Suppressor macrophage treated with lipopolysaccharide for 4 hours (primary cell): ENCODE results near the gene SLC44A3.
A peak's percentile ranks its signal among the peaks of the same experiment; 100 is the strongest.

ENCODE experiments used
- DNase-seq: peaks from one replicate; pipeline ENCODE4 v3.0.0-alpha.2; 2020

Gene SLC44A3, protein sequence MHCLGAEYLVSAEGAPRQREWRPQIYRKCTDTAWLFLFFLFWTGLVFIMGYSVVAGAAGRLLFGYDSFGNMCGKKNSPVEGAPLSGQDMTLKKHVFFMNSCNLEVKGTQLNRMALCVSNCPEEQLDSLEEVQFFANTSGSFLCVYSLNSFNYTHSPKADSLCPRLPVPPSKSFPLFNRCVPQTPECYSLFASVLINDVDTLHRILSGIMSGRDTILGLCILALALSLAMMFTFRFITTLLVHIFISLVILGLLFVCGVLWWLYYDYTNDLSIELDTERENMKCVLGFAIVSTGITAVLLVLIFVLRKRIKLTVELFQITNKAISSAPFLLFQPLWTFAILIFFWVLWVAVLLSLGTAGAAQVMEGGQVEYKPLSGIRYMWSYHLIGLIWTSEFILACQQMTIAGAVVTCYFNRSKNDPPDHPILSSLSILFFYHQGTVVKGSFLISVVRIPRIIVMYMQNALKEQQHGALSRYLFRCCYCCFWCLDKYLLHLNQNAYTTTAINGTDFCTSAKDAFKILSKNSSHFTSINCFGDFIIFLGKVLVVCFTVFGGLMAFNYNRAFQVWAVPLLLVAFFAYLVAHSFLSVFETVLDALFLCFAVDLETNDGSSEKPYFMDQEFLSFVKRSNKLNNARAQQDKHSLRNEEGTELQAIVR

DNA sequence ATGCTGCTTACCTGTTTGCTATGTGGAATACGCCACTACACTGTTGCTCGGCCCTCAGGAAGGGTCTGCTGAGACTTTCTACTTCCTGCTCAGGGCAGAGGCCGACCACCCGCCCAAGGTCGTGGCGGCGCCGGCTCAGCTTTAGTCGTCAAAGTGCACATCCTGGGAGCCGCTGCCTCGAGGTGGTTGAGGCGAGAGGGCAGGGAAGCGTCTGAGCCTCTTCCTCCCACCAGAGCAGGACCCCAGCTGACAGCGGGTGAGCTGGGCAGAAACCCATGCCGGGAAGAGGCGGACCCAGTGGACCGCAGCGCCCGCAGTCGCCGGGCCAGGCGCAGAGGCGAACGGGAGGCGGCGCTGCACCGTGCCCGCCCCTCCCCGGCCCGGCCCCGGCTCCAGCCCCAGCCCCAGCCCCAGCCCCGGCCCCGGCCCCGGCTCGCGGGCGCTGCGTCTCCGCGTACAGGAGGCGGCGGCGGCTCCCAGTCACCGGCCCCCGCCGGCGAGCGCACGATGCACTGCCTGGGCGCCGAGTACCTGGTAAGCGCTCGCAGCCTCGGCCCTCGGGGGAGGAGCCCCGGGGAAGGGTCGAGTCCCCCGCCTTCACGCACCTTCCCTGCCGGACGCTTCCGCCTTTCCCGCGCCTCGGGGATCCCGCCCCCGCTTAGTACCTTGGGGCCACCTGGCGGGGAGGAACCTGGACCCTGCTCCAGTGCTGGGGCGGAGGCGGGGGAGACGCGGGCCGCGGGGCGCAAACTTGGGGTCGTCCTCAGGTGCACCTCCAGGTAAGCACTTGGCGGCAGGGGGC is at the start of gene SLC44A3:
Gene SLC44A3 (plus strand): TSS at position 413 of the 802 bp plus-strand sequence. CDS start 95 bp downstream, at position 508.
- peak; percentile 49 for DNase-seq

DNA sequence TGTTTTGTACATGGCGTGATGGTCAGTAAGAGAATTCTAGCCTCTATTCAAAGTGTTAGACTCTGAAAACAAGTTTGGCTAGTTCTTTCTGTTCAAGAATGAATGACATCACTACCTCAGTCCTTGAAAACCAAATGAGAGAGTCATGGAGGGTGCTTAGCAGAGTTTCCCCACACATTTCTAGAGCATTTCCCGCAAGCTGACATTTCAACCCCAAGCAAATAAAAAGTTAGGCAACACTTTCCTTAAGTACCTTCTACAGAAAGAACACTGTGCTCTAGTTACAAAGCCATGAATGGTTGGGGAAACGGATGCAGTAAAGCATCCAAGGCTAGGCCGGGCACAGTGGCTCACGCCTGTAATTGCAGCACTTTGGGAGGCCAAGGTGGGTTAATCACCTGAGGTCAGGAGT is 47.9 kb upstream of the SLC44A3 start:
- peak; percentile 69 for DNase-seq

DNA sequence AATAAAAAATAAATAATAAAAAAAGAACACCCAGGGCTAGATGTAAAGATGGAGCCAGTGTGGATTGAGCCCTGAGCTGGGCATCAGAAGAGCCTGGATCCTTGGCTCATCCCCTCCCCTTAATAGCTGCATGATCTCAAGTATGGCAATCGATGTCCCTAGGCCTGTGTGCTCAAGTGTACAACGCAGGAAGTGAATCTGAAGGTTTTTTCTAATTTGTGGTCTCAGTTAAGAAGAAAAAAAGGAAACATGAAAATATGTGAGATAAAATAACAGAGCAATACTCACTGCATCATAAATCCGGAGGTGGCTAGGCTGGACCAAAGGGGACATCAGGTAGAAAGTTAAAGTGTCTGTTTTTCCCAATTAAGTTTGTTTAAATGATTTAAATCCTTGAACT is 47.3 kb upstream of the SLC44A3 start:
- DNase-seq, result peak; percentile 34

DNA sequence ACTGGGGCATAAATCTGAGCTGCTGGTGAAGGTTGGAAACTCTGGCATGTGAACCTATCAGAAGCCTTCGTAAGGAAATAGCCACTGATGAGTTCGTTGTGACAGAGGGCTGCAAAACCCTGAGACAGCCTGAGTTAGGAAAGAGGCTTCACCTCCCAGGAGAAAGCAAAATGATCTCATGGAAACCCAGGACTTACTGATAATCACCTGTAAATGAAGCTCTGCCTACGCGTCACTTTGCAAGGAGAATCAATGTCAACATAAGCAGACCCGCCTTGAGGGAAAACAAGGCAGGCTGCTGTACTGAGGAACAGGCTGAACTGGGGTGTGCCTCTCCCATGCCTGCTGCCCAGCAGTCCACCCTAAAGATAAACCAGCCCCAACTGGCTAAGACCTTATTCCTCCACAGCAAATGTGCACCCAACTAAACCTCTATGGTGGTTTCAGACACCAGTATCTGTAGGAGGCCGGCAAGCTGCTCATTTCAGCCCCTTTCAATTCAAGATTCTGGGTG is 46.8 kb upstream of the SLC44A3 start:
- no peak for DNase-seq

DNA sequence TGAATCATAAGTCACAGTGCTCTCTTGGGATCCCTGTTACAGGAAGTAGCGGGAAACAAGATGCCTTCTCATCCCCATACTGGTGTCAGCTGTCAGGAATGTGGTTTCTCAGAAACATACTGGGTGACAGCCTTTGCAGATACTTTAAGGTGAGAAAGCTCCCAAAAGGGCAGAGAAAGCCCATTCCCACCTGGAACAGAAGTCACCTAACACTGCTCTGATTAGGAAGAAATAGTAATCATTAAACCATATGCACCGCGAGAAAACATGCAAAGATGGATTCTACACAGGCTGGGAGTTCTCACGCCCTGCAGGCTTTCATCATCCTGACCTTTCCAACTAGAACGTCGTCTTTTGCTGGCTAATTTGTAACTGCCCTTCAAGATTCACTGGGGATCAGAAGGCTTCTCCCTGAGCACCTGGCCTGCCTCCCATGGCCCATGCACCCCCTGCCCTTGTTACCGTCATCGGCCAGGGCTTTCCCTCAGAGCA is 46.2 kb upstream of the SLC44A3 start:
- no peak for DNase-seq

DNA sequence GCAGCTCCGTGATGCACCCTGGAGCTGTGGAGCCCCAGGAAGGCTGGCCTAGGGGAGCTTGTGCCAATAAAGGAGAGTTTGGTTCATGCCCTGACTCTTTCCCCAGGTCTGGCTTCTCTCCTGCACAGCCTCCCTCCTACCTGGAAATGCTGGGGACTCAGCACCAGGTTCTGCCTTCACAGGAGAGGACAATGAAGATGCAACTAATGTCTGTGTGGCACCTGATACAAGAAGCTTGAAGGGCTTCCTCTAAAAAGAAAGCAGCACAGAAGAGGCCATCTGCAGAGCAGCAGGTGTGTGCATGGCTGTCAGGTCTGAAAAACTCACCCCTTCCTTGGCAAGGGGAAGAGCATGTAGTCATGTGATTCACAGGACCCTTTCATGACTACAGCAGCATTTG is 43.7 kb upstream of the SLC44A3 start:
- DNase-seq, result no peak

DNA sequence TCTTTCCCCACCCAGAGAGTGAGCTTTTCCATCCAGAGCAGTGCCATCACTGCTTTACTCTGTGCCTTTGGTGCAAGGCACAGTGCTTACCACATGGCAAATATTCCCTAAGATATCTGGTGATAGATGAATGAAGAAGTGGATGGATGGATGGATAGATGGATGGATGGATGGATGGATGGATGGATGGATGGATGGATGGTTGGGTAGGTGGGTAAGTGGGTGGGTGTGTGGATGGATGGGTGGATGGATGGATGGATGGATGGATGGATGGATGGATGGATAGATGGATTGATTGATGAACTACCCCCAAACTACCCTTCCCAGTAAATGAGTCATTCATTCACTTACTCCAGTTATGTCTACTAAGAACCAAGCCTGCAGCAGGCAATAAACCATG is 42.9 kb upstream of the SLC44A3 start:
- DNase-seq, result no peak

DNA sequence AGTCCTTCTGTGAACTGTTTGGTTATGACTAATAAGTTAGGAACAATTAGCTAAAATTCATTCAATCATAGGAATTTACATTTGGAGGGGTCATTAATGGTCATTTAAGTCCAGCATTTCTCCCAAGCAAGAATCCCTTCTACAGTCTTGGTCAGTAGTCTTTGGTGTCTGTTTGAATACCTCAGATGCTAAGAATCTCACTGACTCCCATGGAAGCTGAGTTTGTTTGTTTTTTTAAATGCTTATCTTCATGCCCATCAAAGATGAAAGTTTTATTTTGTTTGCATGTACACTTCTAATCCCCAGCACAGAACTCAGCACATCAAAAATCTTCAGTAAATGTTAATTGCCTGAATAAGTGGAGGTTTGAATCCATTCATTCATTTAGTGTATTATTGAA is 41.3 kb upstream of the SLC44A3 start:
- no peak for DNase-seq

DNA sequence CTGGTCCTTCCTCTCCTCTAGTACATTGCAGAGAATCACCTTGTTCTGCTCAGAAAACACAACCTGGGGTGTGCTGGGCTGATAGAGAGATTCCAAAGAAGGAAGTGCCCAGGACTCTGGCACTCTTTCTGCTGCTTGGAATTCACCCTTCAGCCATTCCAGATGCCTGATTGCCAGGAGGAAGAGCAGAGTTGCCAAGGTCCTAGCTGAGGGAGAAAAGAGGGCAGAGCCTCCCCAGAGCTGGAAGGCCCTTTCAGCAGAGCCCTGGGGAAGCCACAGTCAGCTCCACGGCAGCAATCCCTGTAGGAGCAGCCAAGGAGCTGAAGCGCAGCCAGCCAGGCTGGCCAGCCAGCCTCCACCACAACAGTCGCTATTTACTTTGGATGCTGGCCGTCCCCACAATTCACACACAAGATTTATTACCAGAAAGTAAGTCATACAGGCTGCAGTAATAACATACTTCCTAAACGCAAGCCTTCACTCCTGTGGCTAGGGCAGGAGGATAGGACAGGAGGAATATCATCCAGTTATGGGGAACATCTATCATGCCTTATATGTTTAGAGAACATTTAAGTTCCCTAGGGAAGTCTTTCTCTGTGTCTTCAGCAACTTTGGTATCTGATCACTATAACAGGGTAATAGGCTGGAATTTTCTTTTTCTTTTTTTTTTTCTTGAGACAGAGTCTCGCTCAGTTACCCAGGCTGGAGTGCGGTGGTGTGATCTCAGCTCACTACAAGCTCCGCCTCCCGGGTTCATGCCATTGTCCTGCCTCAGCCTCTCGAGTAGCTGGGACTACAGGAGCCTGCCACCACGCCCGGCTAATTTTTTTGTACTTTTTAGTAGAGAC is 36.6 kb upstream of the SLC44A3 start:
- no peak for DNase-seq

DNA sequence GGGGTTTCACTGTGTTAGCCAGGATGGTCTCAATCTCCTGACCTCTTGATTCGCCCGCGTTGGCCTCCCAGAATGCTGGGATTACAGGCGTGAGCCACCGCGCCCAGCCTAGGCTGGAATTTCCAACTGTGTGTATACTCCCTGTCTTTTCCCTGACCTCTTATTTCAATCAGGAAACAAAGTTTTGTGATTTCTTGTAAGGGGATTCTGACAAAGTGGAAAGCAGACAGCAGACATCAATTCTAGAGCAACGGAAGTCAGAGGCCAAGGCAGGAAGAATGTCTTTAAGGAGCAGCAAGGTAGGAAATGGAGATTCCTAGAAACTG is 36.0 kb upstream of the SLC44A3 start:
- no peak for DNase-seq

DNA sequence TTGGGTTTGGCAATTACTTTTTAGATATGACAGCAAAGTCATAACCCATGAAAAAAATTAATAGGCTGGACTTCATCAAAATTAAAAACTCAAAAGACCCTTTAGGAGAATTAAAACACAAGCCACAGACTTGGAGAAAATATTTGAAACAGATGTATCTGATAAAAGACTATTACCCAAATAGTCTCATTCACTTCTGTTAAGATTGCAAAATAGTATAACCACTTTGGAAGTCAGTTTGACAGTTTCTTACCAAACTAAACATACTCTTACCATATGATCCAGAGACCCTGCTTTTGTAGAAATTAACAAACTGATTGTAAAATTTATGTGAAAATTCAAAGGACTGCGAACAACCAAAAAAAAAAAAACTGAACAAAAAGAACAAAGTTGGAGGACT is 32.5 kb upstream of the SLC44A3 start:
- DNase-seq, result no peak

DNA sequence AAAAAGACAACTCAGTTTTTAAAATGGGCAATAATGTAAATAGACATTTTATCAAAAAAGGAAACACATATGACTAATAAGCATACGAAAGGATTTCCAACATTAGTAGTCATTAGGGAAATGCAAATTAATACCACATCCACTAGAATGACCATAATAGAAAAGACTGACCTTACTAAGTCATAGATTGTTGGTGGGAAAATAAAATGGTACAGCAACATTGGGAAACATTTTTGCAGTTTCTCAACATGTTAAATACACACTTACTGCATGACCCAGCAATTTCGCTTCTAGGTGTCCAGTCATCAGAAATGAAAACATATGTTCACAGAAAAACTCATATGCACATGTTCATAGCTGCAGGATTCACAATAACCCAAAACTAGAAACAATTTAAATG is 29.9 kb upstream of the SLC44A3 start:
- peak; percentile 79 for DNase-seq

DNA sequence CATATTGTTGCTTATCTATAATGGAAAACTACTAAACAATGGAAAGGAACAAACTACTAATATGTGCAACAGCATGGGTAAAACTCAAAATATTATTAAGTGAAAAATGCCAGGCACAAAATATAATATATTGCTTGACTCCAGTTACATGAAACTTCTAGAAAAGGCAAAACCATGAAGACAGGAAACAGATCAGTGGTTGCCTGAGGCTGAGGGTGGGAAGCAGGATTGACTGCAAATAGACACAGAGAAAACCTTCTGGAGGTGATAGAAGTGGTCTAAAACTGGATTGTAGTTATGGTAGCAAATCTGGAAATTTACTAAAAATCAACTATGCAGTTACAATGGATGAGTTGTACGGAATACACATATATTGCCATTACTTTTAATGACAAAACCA is 29.5 kb upstream of the SLC44A3 start:
- DNase-seq, result no peak

DNA sequence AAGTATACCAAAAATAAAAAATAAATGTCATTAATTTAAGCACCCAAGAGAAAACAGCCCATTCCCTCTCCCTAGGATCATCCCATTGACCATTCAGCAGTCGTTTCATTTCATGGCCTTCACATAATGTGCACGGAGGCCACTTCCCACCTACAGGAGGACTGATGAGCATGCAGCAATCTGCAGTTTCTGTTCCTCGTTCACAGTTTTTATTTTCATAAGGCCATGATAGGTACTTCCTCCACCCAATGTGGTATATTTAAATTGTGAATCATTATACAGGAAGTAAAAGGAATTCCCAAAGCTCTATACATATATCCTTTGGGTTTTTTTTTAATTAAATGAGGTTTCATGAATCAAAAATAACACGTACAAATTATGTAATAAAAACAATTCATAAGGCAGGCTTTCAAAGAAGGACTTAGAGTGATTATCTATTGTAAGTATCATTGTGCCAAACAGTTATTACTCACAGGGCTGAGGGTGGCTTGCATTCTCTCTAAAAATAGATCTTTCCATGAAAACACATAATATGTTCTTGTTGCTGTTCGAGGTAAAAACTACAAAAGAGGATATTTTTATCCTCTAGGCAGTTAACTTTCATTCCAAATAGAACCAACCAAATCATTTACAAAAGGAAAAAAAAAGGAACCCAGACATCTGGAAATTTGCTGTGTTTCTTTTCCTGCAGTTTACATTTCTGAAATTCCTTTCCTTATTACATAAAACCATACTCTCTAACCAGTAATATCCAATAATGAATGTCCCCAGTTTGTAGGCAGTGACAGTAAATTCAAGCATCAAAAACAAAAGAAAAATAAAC is 27.5 kb upstream of the SLC44A3 start:
- peak; percentile 89 for DNase-seq

DNA sequence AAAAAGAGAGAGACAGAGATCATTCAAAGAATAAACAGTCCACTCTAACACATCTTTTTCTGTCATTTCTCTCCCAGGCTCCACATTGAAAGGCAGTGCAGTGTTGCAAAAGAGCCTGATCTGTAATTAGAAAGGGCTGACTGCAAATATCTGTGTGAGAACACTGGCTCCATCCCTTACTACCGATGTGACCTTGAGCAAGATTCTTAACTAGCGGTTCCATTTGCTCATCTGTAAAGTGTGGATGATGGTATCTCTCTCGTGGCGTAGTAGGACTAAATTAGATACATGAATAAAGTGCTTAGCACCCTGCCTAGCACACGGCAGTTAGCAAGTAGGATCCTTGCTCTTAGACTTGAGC is 26.9 kb upstream of the SLC44A3 start:
- DNase-seq, result peak; percentile 42

DNA sequence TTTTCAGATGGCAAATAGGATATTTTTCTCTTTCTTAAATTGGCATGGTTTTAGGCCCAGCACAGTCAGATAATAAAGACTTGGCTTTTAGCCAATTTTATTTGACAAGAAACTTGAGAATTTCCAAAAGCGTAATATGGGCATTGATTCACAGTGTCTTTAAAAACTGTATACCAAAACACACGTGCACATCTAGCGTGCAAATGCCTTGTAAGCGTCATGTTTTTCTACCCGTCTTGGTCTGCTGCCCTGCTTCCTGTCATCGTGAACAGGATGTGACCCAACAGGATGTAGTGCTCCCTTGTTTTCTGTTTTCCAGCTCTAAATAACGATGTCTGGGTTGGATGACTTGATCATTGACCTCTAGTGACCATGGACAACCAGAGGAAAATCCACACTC is 24.7 kb upstream of the SLC44A3 start:
- peak; percentile 35 for DNase-seq

DNA sequence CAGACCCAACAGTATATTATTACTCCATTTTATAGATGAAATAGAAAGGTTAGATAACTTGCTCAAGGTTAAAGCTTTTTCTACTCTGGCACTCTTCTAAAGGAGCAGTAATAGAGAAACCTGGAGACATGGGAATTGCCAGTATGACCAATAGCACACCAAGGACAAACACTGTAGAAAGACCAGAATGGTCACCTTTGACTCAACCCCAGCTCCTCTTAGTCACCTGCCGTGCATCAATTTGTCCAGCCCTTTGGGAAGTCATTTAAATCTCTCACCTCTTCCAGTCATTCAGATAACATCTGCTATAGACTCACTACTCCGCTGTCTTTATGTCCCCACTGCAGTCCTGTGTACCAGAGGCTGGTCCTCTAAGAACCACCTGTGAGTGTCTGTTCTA is 23.9 kb upstream of the SLC44A3 start:
- DNase-seq, result no peak

DNA sequence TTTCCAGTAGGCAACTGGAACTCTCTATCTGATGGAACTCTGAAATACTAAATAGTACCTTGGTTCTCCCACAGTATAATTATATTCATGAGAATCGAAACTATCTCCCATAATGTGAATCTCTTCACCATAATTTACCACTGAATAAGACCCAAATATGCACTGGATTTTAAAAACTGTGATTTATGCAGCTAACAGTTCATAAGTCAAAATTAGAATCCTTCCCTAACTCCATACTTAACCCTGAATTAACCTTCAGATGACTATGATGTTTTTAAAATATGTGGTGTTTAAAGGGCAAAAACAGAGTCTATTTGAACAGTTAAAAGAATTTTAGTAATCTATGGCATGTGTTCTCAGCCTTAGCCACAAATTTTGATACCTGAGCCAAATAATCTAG is 22.9 kb upstream of the SLC44A3 start:
- DNase-seq, result no peak

DNA sequence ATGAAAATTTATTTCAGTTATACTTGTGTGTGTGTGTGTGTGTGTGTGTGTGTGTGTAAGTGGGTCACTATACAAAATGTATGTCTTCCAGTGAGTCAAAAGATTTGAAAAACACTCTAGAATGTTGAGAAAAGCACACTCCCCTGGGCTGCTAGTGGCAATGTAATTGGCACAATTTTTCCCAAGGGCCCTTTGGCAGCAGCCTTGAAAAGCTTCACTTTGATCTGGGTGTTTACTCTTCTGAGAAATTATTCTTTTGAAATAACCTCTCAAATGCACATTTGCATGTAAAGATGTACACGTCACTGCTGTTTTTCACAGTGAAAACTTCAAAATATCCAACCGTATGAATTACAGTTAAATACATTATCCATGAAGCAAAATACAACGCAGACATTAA is 22.1 kb upstream of the SLC44A3 start:
- no peak for DNase-seq

DNA sequence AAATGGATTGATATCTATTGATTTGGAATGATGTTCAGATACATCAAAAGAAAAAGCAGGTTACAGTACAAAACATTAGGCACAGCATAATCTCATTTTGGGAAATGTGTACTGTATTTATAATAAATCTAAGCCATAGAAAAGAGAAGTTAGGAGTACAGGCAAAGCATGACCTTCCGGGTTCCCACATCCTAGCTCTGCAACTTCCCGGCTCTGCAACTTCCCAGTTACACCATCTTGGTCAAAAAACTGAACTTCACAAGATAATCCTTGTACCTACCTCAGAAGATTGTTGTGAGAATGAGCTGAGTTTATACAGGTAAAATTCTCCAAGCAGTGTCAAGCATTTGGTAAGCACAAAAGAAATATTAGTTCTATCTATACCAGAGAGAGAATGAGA is 21.7 kb upstream of the SLC44A3 start:
- peak; percentile 76 for DNase-seq

DNA sequence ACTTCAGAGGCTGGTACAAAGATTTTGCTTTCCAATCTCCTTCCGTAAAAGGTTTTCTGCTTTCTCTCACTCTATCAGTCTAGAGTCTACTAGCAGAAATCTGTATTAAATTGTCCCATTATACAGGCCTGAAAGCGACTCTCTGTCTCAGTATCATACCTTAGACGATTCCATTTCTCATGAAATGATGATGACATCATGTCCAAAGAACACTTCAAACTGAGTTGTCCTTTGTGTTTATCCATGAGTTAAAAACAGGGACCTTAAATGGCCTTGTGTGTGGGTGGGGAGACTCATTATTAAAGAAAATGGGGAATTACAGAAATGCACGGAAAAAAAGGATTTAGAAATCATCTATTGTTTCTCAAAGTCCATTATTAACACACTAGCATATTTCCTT is 21.0 kb upstream of the SLC44A3 start:
- DNase-seq, result peak; percentile 79
